ENCODE results near the gene OSBPL10. TPM values are rescaled to one million over a fixed set of nuclear protein-coding genes. Genes with fewer than 3 reads are reported as not detected.
"Not testable (repeated sequence)": the region's sequence is repeated elsewhere in the genome, so short reads cannot be mapped to it uniquely, and the experiment has no call there.

Gene OSBPL10
- total and polyA plus RNA-seq, 4 experiments from 2014 or later = 0.95 TPM; not detected in 3

DNA sequence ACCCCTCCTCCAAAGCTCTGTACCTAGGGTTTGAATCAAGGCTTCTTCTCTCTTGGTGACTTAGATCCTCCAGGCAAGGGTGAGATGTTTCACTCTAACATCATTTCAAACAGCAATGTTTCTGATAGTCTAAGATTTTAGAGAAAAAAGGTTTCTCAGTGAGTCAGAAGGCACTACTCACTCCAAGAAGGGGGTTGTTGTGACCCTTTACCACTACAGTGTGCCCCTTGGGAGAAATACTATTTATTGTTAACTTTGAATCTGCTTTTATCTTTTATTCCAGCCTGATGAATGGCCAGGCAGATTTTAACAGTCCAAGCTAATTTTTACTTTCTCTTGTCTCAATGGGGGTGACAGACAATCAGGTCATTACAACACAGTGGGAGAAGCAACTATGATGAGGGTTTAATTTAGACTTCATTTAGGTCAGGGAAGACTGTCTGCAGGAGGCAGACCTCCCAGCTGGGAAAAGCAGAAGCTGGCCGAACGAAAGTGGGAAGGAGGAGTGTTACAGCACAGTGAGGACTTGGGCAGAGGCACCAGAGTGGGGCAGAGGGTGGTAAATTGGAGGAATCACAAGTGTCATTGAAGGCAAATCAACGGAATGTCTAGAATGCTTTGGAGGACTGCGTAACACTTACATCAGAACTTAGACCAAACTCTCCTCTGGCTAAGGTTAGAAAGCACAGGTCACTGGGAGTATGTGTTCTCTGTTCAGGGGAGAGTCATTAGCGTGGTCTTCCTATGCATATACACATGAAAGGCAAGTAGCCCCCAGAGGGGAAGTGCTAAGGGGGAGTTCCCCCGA lies 21.7 kb upstream of the OSBPL10 start:
- H3K4me1 Mint-ChIP-seq = no peaks in the 10 kb centered on the region
- POLR2A ChIA-PET (ENCODE audit: partially characterized antibody) = no interaction called here
- Histone ChIP-seq H3K9me3 (ENCODE audit: control insufficient read depth in 1 of 2, low read length in 2 of 2) (no peaks in the 10 kb centered on the region), H3K4me1 (ENCODE audit: insufficient read depth, low read length) (no peaks in the 10 kb centered on the region), H3K36me3 (ENCODE audit: insufficient read depth, low read length) (no peaks in the 10 kb centered on the region), H3K27me3 (ENCODE audit: insufficient read depth, low read length) (no peaks in the 10 kb centered on the region), H3K4me3 (ENCODE audit: low read length in 2 of 2) (no peak overlapping the region), H3K27ac (ENCODE audit: low read depth, low read length) (no peak overlapping the region)
- no peak overlapping the region for H3K4me3 Mint-ChIP-seq
- no peaks in the 10 kb centered on the region for H3K9me3 Mint-ChIP-seq
- intact Hi-C loops (cut with micrococcal nuclease) = no loop called here
- no peak for DNase-seq
- no peaks in the 10 kb centered on the region for H3K36me3 Mint-ChIP-seq
- H3K27ac Mint-ChIP-seq = no peak overlapping the region
- CTCF ChIA-PET (ENCODE audit: partially characterized antibody) = no interaction called here
- H3K27me3 Mint-ChIP-seq = peaks cover 12 to 15% of the 10 kb centered on the region in 2 donors

DNA sequence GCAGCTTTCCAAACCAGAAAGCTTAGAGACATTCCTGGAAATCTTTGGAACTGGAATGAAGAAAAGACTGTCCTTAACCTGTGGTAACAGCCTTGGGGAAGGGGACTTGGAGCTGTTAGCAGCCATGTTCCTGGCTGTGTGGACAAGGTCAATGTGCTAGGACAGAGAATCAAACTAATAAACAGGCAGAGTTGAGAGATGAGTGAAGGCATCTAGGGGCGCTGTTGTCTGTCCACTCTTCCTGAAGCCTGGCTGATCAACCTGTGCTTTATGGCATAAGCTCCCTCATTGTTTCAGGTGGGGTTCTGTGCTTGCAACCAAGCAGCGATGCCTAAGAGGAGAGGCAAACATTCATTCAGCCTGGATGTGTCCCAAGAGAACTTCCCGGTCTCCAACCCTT lies 19.8 kb upstream of the OSBPL10 start:
- H3K9me3 Mint-ChIP-seq = peaks cover 0 to 2% (median 0%) of the 10 kb centered on the region in 8 donors
- H3K27me3 Mint-ChIP-seq = peaks cover 10 to 17% of the 10 kb centered on the region in 2 donors
- DNase-seq = no peak
- no peak overlapping the region for H3K4me3 Mint-ChIP-seq
- intact Hi-C loops (cut with micrococcal nuclease) = no loop called here
- Histone ChIP-seq H3K27me3 (ENCODE audit: insufficient read depth, low read length) (no peaks in the 10 kb centered on the region), H3K9me3 (ENCODE audit: control insufficient read depth in 1 of 2, low read length in 2 of 2) (no peaks in the 10 kb centered on the region), H3K4me1 (ENCODE audit: insufficient read depth, low read length) (no peaks in the 10 kb centered on the region), H3K36me3 (ENCODE audit: insufficient read depth, low read length) (no peaks in the 10 kb centered on the region), H3K27ac (ENCODE audit: low read depth, low read length) (no peak overlapping the region), H3K4me3 (ENCODE audit: low read length in 2 of 2) (no peak overlapping the region)
- CTCF ChIA-PET (ENCODE audit: partially characterized antibody) = interaction anchor here (1.7 kb wide), 1 partner anchor 143 kb away, joined by 4 read pairs; no protein-coding TSS in a partner anchor
- no peaks in the 10 kb centered on the region for H3K36me3 Mint-ChIP-seq
- no peaks in the 10 kb centered on the region for H3K4me1 Mint-ChIP-seq
- POLR2A ChIA-PET (ENCODE audit: partially characterized antibody) = no interaction called here
- peak overlapping the region in 1 of 7 donors; percentile 45 for H3K27ac Mint-ChIP-seq

DNA sequence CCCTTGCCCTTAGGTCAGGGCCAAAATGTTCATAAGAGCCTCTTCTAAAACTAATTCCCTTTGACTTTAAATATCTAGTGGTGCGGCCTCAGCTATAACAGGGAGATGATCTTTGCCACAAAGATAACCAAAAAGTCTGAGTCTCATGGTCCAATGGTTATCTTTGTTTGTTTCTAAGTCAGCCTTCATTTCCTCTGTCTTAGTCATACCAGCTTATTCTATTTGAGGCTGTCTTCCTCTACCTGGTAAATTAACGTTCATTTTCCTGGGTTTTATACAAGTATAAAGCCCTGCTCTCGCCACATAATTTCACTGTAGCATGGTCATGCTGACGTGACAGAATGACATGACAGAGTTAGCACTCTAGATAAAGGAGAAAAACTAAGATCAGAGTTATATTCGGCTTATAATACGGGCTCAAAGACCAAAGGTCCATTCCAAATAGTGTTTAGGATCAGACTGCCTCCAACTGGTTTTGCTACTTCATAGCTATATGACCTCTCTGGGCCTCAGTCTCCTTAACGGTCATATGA lies 18.9 kb upstream of the OSBPL10 start:
- DNase-seq = no peak
- intact Hi-C loops (cut with micrococcal nuclease) = no loop called here
- Histone ChIP-seq H3K36me3 (ENCODE audit: insufficient read depth, low read length) (no peaks in the 10 kb centered on the region), H3K4me3 (ENCODE audit: low read length in 2 of 2) (no peak overlapping the region), H3K4me1 (ENCODE audit: insufficient read depth, low read length) (no peaks in the 10 kb centered on the region), H3K9me3 (ENCODE audit: control insufficient read depth in 1 of 2, low read length in 2 of 2) (no peaks in the 10 kb centered on the region), H3K27me3 (ENCODE audit: insufficient read depth, low read length) (no peaks in the 10 kb centered on the region), H3K27ac (ENCODE audit: low read depth, low read length) (no peak overlapping the region)
- H3K27ac Mint-ChIP-seq = no peak overlapping the region
- no peaks in the 10 kb centered on the region for H3K36me3 Mint-ChIP-seq
- H3K4me1 Mint-ChIP-seq = no peaks in the 10 kb centered on the region
- no peak overlapping the region for H3K4me3 Mint-ChIP-seq
- CTCF ChIA-PET (ENCODE audit: partially characterized antibody) = interaction anchor here (1.7 kb wide), 1 partner anchor 144 kb away, joined by 4 read pairs; no protein-coding TSS in a partner anchor
- H3K27me3 Mint-ChIP-seq = peaks cover 10 to 17% of the 10 kb centered on the region in 2 donors
- H3K9me3 Mint-ChIP-seq = peaks cover 0 to 3% (median under 1%) of the 10 kb centered on the region in 8 donors
- POLR2A ChIA-PET (ENCODE audit: partially characterized antibody) = no interaction called here

DNA sequence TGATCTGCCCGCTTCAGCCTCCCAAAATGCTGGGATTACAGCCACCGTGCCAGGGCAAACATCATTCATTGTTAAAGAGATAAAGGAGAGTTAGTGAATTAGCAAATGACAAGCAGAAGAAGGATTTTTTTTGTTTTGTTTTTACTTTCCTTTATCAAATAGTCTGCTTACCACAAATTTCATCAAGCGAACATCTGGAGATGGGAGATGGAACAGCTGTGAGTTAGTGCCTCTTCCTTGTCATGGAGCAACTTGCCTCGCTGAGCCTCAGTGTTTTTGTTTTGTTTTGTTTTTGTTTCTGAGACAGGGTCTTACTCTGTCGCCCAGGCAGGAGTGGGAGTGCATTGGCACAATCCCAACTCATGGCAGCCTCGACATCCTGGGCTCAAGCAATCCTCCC lies 16.4 kb upstream of the OSBPL10 start:
- Histone ChIP-seq H3K4me3 (ENCODE audit: low read length in 2 of 2) (no peak overlapping the region), H3K36me3 (ENCODE audit: insufficient read depth, low read length) (no peaks in the 10 kb centered on the region), H3K4me1 (ENCODE audit: insufficient read depth, low read length) (no peaks in the 10 kb centered on the region), H3K9me3 (ENCODE audit: control insufficient read depth in 1 of 2, low read length in 2 of 2) (no peaks in the 10 kb centered on the region), H3K27me3 (ENCODE audit: insufficient read depth, low read length) (no peaks in the 10 kb centered on the region), H3K27ac (ENCODE audit: low read depth, low read length) (no peak overlapping the region)
- CTCF ChIA-PET (ENCODE audit: partially characterized antibody) = no interaction called here
- Mint-ChIP-seq H3K27ac (no peak overlapping the region), H3K27me3 (peaks cover 8 to 15% of the 10 kb centered on the region in 2 donors), H3K9me3 (peaks cover 0 to 20% (median 10%) of the 10 kb centered on the region in 8 donors), H3K4me1 (no peaks in the 10 kb centered on the region), H3K4me3 (no peak overlapping the region), H3K36me3 (no peaks in the 10 kb centered on the region)
- intact Hi-C loops (cut with micrococcal nuclease) = no loop called here
- POLR2A ChIA-PET (ENCODE audit: partially characterized antibody) = no interaction called here
- DNase-seq = no peak

DNA sequence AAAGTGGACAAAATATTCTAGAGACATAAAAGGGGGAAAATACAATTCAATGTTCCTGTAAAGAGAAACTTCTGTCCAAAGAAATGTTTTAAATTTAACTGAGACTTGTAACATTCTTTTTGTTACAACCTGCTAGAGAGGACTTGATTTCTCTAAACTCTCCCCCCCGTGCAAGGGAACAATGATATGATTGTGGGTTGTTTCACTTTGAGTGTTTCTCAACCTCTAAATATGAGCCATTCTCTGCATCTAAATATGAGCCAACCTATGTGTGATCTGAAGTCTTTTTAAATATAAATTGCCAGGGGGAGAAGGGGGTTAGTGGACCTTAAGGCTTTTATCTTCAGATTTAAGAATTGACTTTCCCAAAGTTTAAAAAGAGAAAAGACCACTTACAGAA lies 15.1 kb upstream of the OSBPL10 start:
- intact Hi-C loops (cut with micrococcal nuclease) = no loop called here
- Mint-ChIP-seq H3K9me3 (peaks cover 0 to 24% (median 14%) of the 10 kb centered on the region in 8 donors), H3K4me1 (no peaks in the 10 kb centered on the region), H3K27ac (no peak overlapping the region), H3K27me3 (peaks cover 9 to 11% of the 10 kb centered on the region in 2 donors), H3K4me3 (no peak overlapping the region), H3K36me3 (no peaks in the 10 kb centered on the region)
- Histone ChIP-seq H3K27ac (ENCODE audit: low read depth, low read length) (no peak overlapping the region), H3K9me3 (ENCODE audit: control insufficient read depth in 1 of 2, low read length in 2 of 2) (no peaks in the 10 kb centered on the region), H3K36me3 (ENCODE audit: insufficient read depth, low read length) (no peaks in the 10 kb centered on the region), H3K4me1 (ENCODE audit: insufficient read depth, low read length) (no peaks in the 10 kb centered on the region), H3K4me3 (ENCODE audit: low read length in 2 of 2) (no peak overlapping the region), H3K27me3 (ENCODE audit: insufficient read depth, low read length) (no peaks in the 10 kb centered on the region)
- no peak for DNase-seq
- POLR2A ChIA-PET (ENCODE audit: partially characterized antibody) = no interaction called here
- CTCF ChIA-PET (ENCODE audit: partially characterized antibody) = no interaction called here

DNA sequence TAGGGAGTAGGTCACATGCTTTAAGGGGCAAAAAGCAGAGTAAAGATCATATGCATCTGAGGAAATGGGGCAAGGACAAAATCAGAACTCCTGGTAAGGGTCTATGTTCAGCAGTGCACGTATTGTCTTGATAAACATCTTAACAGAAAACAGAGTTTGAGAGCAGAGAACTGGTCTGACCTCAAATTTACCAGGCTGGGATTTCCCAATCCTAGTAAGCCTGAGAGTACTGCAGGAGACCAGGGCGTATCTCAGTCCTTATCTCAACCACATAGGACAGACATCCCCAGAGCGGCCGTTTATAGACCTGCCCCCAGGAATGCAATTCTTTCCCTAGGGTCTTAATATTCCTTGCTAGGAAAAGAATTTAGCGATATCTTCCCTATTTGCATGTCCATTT lies 14.0 kb upstream of the OSBPL10 start:
- H3K27me3 ChIP-seq (ENCODE audit: insufficient read depth, low read length); H3K36me3 Mint-ChIP-seq; CTCF ChIA-PET (ENCODE audit: partially characterized antibody); H3K9me3 ChIP-seq (ENCODE audit: control insufficient read depth in 1 of 2, low read length in 2 of 2); POLR2A ChIA-PET (ENCODE audit: partially characterized antibody); H3K36me3 ChIP-seq (ENCODE audit: insufficient read depth, low read length); H3K4me1 ChIP-seq (ENCODE audit: insufficient read depth, low read length); DNase-seq; H3K27ac Mint-ChIP-seq; H3K4me3 ChIP-seq (ENCODE audit: low read length in 2 of 2); H3K4me3 Mint-ChIP-seq; H3K27ac ChIP-seq (ENCODE audit: low read depth, low read length); H3K4me1 Mint-ChIP-seq; intact Hi-C loops (cut with micrococcal nuclease): not testable (repeated sequence)
- Mint-ChIP-seq H3K27me3 (peaks cover 7 to 11% of the 10 kb centered on the region in 2 donors), H3K9me3 (peaks cover 0 to 24% (median 14%) of the 10 kb centered on the region in 8 donors)

DNA sequence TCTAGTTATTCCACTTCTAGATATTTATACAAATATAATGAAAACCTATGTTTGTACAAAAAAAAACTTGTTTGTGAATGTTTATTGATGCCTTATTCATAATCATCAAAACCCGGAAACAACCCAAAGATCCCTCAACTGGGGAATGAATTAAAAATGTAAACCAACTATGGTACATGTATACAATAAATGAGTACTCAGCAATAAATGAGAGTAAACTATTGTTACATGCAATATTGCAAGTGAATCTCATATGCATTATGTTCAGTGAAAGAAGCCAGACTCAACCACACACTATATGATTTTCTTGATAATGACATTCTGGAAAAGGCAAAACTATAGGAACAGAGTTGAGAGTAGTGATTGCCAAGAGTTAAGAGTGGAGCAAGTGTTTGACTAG lies 12.8 kb upstream of the OSBPL10 start:
- H3K4me3 ChIP-seq (ENCODE audit: low read length in 2 of 2) = no peak overlapping the region
- Mint-ChIP-seq H3K36me3 (no peaks in the 10 kb centered on the region), H3K27ac (no peak overlapping the region), H3K9me3 (peaks cover 0 to 24% (median 14%) of the 10 kb centered on the region in 8 donors), H3K4me1 (no peaks in the 10 kb centered on the region), H3K27me3 (peaks cover 5 to 9% of the 10 kb centered on the region in 2 donors), H3K4me3 (no peak overlapping the region)
- H3K27me3 ChIP-seq (ENCODE audit: insufficient read depth, low read length) = no peaks in the 10 kb centered on the region
- no peak overlapping the region for H3K27ac ChIP-seq (ENCODE audit: low read depth, low read length)
- POLR2A ChIA-PET (ENCODE audit: partially characterized antibody) = no interaction called here
- no peaks in the 10 kb centered on the region for H3K9me3 ChIP-seq (ENCODE audit: control insufficient read depth in 1 of 2, low read length in 2 of 2)
- no peaks in the 10 kb centered on the region for H3K4me1 ChIP-seq (ENCODE audit: insufficient read depth, low read length)
- H3K36me3 ChIP-seq (ENCODE audit: insufficient read depth, low read length) = no peaks in the 10 kb centered on the region
- DNase-seq = no peak
- CTCF ChIA-PET (ENCODE audit: partially characterized antibody) = no interaction called here
- intact Hi-C loops (cut with micrococcal nuclease) = no loop called here
